ENCODE results near the gene TMEM132D.

GRCh38 chr12:129520739-129521138, 383.1 kb downstream of the TMEM132D start:
- TF ChIP-seq EZH2phosphoT487 (IDR thresholded peaks at IDR 0.05) (no peak), CTCF (IDR thresholded peaks at IDR 0.05) (no peak), EZH2 (IDR thresholded peaks at IDR 0.05) (no peak)
